Measurements from ENCODE around the gene PRKAR1B.

DNA sequence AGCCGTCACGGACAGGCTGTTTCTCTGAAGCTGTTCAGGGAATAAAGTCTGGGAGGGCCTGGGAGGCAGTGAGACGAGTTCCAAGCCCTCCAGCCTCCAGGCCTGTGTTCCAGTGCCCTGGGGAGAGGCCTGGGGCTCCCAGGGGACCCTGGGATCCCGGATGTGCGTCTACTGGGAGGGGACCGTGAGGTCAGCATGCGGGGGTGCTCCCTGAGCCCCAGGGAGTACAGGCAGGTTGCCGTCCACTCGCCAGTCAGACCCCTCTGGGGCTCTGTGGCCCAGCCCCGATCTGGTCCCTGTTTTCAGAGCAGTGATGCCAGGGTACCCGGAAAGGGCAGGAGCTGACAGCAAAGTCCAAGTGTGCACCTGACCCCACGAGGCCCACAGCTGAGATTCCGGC is 81.5 kb downstream of the PRKAR1B start:
- TF ChIP-seq, protein P1, sequence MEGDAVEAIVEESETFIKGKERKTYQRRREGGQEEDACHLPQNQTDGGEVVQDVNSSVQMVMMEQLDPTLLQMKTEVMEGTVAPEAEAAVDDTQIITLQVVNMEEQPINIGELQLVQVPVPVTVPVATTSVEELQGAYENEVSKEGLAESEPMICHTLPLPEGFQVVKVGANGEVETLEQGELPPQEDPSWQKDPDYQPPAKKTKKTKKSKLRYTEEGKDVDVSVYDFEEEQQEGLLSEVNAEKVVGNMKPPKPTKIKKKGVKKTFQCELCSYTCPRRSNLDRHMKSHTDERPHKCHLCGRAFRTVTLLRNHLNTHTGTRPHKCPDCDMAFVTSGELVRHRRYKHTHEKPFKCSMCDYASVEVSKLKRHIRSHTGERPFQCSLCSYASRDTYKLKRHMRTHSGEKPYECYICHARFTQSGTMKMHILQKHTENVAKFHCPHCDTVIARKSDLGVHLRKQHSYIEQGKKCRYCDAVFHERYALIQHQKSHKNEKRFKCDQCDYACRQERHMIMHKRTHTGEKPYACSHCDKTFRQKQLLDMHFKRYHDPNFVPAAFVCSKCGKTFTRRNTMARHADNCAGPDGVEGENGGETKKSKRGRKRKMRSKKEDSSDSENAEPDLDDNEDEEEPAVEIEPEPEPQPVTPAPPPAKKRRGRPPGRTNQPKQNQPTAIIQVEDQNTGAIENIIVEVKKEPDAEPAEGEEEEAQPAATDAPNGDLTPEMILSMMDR (IDR thresholded peaks at IDR 0.05), result no peak
- no peak for TF ChIP-seq POLR2A (IDR thresholded peaks at IDR 0.05)
- TF ChIP-seq EP300 (IDR thresholded peaks at IDR 0.05), result no peak

All from stomach (tissue), 4 donors.